HG03095 (cell line): ENCODE measurements around the gene GLP2R.
"Not testable (repeated sequence)": the region's sequence is repeated elsewhere in the genome, so short reads cannot be mapped to it uniquely, and the experiment has no call there.

ENCODE experiments used
- ATAC-seq: cut with Tn5 transposase; IDR thresholded peaks from one replicate; pipeline ENCODE4 v1.9.1; 2021; ENCODE audit warnings: moderate library complexity; ENCODE audit not compliant: unreplicated experiment

Gene GLP2R

DNA sequence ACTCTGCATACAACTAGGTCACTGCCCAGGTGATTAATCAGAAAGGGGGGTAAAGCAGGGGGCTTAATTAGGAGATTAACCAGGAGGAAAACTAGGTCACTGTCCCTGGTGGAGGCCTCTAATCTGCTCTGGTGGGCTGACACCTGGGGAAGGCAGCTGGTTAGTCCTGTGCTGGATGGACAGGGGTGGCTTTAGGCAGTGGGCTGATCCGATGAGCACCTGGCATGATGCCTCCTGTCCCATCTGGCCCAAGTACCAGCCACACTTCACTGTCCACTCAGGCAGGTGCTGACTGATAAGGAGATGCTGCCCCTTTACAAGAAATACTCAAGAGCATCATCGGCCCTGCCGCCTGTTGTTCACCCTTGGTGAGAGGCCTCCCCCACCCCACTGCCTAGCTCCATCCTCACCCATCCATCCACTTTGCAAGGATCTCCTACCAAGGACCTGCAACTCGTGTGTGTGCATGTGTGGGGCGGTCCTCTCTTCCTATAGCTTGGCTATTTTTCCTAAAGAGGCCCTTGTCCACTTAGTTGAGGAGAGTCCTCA, 93.2 kb downstream of the GLP2R start:
- ATAC-seq: no peak

DNA sequence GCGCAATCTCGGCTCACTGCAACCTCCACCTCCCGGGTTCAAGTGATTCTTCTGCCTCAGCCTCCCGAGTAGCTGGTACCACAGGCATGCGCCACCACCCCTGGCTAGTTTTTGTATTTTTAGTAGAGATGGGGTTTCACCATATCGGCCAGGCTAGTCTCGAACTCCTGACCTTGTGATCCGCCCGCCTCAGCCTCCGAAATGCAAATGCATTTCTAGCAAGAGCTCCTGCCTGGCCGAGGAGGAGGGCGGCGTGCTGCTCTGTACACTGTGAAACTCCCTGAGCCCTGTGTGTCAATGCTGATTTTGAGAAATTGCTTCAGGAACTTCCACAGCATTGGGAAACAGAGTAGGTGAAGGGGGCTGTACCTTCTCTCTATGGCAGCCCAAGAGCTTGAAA, 95.5 kb downstream of the GLP2R start:
- not testable (repeated sequence) for ATAC-seq

DNA sequence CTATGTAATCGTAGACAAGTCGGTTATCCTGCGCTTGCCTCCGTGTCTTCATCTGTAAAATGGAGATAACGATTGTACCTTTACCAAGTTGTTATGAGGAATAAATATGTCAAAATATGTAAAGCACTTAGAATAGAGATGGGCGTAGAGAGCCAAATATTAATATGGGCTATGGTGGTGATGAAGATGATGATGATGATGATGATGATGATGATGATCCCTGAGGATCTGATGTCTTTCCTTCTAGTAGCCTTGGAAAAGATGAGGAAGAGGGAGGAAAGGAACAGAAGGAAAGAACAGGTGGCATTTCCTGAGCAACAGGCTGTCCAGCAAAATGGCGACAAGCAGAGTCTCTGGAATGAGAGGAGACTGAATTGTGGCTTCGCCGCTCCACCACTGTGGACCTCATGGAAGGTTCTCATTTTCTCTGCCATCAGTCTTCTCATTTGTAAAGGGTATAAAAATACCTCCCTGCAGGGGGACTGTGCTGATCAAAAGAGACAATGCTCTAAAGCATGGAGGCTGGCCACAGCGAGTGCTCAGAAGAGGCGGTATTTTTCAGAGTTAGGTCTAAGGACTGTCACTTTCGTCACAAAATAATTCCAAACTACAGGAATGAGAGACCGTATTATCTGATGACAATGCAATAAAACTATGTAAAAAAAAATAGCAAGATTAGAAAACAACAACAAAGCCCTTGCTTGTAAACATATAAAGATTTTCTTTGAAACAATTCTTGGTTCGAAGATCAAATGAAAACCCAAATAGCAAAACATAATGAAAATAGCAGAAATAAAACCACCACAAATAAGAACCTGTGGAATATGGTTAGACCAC, 96.5 kb downstream of the GLP2R start:
- no peak for ATAC-seq

DNA sequence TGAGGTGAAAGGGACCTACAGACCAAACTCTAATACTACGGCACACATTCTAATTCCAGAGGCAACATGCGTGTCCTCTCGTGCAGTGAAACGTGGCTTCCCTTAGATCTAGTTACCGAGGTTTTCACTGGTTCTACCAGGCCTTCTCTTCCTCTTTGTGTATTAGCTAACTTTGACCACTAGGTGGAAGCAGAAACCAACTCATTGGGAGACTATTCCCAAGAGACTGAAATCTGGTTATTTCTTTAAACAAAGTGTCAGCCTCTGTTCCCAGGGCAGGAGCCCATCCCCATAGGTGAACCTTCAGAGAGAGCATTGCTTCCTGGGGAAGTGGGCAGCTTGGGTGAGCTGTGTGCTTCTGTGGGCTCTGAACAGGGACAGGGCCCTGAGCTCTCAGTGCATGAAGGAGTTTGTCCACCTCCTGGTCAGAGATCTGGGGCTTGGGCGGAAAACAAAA, 99.0 kb downstream of the GLP2R start:
- no peak for ATAC-seq

DNA sequence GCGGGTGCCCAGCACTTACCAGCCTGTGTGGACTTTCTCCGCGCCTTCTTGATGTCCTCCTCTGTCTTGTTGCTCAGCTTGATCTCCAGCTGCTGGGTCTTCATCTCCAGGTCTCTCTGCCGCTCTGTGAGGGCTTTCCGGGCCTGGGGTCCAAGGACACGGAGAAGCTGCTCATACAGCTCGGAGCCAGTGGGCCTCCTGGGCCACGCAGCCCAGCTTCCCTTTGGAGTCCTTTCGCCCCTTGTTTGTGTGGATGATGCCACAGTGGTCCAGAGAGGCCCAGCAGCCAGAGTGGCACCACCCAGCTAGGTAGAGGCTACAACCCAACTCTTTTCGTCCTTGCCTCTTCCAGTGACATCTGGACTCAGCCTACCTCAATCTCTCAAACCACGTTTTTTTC, 99.7 kb downstream of the GLP2R start:
- no peak for ATAC-seq

DNA sequence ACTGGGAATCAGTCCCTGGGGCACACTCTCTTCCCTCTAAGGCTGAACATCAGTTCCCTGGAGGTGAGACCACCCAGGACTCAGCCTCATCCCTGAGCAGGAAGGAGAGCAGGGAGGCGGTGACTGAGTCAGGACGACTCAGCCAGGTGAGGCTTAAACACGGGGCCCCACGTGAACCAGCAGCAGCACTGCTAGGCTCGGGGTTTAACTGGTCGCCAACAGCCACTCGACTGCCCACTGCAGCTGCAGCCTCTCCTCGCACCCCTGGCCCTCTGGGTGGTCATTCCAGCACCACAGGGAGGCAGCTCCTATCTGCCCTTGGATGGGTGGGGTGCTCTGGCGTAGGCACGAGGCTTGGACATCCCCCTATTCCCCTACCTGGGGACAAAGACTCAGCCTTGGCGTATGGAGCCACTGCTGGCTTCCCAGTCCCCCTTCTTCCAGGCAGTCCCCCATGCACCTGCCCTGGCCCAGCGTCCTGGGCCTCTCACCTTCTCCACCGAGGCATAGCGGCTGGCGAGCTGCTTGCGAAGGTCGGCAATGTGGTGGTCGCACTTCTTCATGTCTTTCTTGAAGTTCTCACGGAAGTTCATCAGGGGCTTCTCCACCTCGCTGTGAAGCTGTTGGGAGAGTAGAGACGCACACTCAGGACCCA, 100.6 kb downstream of the GLP2R start:
- no peak for ATAC-seq

DNA sequence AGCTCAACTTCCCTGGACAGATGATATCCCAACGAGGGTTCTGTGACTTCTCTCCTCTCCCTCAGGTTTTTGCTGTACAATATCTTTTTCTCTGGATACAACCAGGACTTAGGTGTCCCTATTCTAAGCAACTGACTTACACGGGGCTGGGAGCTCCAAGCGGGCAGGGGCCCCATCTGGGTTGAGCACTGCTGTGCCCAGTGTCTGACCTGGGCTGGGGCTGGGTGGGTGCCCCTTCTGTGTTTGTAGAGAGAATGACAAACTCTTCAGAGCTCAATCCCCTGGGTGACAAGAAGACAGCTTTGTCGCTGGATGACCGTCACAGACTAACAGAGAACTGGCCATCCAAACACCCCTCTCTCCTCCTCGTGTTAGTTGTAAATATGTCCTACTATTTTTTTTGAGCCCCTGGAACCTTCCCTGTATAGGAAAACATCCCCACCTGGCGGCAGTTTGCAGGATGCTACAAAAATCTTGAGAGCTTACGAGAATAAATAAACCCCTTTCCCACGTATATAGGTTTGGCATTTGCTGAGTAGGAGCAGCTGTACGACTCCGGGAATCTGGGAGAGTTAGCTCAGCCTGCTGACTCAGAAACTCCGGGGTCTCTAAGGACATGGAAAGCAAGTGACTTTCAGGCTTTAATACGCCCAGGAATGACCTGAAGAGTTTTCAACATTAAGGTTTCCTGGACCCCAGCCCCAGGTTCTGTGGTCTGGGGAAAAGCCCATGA, 103.0 kb downstream of the GLP2R start:
- no peak for ATAC-seq

DNA sequence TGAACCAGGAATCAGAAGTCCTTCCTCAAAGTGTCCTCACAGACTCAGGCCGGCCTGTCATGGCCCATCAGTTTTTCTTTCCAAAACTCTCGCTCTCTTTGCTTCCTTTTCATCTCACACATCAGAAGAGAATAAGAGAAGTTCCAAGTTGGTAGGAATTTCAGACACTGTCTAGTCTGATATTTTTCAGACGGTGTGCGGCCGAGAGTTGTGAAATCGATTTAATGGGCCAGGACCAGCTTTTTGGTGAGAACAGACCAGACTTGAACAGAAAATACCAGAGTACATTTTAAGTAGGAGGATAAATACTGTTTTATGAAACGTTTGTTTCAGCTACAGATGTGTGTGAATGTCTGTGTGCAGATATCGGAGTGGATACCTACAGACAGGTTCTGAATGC, 104.1 kb downstream of the GLP2R start:
- ATAC-seq: no peak

DNA sequence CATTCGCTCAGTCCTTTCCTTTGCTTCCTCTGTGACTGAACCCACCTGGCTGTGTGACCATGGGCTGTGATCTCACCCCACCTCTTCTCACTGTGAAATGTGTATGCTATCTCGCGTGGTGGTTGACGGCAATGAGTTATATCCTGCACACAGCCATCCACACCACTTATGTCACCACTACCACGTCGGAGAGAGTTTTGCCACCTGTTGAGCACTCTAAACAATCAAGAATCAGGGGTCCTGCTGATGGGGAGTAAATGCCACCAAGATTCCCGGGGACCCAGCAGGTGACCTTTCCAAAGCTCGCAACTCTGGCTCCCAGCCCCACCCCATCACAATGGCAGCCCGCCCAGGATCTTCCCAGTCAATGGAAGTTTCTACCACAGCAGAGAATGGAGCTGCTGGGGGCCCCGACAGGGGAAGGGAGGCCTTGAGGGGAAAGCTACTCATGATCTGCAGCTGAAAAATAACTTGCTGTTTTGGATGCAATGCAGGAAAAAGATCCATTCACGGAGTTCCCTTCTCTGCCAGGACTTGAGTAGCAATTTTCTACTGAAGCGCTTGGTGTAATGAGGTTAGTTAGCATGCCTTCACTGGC, 105.5 kb downstream of the GLP2R start:
- no peak for ATAC-seq

DNA sequence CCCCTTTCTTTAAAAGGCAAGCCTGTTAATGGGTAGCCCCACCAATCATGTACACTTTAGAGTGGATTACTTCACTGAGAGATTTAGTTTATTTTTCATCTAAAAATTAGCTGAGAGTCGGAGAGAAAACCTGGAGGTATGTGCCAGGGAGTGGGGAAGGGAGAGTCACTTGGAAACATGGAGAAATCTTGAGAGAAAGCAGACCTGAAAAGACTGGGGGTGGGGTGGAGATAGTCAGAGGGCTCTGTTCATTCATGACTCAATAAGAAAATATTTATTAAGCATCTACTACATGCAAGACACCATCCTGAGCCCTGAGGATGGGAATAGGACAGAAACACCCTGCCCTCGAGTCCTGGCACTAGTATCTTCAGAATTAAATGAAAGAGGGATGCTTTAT, 106.8 kb downstream of the GLP2R start:
- ATAC-seq: no peak

DNA sequence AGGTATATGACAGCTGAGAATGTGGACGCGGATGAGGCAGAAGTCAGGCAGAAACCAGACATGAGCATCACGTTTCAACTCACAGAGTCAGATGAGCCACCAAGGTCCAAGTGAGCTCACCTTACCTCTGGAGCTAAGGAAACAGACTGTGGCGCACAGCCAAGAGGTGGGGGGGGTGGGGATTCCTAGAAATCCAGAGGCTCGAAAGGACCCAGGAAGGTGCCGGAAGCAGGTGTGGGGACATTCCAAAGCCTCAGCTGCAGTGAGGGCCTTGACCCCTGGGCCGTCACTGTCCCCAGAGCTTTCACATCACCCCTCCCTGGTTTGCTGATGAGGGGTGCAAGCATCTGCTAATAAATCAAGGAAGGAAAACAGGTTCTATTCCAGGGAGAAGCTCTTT, 108.6 kb downstream of the GLP2R start:
- ATAC-seq: no peak

DNA sequence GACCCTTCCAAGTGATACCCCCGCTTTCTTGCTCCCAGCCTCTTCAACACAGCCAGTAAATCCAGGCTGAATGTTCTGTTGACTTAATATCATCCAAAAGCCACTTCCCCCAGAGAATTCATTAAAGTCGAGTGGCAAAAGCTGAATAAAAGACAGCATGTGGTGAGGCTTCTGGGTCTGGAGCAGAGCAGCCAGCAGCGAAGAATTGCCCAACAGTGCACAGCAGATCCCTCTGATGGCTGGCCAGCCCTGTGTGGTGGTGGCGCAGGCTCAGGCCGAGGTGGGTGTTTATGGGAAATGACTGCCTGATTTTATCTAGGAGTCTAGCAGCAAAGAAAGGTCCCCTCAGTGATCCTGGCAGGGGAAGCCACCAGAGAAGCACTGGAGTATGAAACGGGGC, 109.7 kb downstream of the GLP2R start:
- ATAC-seq: no peak

DNA sequence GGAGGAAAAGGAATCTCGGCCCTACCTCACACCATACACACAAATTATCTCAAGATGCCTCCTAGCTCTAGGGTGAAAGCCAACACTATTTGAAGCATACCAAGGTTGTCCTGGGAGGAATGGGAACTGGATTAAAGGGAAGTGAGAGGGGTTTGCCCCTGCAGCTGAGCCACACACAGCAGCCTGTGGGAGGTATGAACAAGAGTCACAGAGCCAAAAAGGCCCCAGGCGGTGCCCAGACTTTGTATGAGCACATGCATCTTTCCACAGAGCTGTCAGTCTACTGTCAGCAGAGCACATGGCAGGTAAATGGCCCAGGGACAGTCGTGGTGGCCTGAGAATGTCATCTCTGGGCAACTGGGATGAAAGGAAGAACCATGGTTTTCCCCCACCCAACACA, 110.4 kb downstream of the GLP2R start:
- no peak for ATAC-seq

DNA sequence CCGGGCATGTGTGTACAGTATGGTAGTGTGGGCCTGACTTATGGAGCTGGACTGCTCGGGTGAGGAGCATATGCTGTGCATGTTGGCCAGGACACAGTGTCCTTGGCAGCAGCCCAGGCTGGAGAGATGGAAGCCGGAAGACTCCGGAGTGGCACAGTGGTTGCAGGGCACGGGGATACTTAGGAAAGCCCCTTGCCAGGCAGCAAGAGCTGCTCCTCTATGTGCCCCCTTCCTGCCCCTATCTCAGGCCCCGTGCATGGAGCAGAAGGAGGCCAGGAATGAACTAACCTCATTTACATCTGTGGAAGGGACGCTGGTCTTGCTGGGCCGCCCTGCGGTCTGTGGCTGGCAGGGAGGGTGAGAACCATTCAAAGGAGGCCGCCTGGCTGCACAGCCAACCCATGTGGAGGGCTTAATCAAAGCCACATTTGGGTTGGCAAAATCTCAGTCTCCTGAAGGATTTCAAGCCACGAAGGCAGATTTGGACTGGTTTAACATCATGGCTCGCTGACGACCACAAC, 111.6 kb downstream of the GLP2R start:
- ATAC-seq: no peak

DNA sequence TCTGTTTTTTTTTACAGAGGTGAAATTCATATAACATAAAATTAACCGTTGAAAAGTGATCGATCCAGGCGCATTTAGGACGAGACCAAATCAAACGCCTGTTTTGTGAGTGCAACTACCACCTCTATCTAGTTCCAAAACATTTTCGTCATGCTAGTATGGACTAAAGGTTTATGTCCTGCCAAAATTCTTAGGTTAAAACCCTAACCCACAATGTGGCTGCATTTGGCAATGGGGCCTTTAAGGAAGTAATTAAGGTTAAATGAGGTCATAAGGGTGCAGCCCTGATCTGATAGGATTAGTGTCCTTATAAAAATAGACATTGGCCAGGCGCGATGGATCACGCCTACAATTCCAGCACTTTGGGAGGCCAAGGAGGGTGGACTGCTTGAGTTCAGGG, 112.2 kb downstream of the GLP2R start:
- no peak for ATAC-seq

DNA sequence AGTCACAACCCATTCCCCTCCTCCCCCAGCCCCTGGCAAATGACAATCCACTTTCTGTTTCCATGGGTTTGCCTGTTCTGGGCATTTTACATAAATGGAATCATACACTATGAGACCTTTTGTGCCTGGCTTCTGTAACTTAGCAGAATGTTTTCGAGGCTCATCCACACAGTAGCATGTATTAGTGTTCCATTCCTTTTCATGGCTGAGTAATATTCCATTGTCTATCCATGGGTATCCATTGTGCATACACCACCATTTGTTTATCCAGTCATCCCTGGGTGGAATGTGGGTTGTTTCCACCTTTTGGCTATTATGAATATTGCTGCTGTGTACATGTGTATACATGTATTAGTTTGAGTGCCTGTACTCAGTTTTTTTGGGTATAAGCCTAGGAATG, 113.0 kb downstream of the GLP2R start:
- ATAC-seq: no peak

DNA sequence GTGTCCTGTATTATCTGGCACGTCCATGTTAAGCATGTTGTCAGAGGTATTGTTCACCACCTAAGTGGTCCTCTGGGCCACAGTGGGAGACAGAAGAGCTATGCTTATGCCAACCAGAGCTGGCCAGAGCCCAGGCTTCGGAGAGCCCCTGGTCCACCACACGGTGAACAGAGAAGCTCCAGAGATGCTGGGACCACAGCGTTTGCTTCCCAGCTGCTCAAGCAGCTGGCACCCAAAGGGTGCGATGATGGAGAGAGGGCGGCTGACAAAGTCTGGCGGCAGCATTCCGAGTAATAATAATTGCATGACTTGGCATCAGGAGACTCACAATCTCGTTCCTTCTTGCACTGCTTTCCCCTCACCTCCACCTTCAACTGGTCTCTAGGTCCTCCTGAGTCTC, 115.1 kb downstream of the GLP2R start:
- ATAC-seq: no peak

DNA sequence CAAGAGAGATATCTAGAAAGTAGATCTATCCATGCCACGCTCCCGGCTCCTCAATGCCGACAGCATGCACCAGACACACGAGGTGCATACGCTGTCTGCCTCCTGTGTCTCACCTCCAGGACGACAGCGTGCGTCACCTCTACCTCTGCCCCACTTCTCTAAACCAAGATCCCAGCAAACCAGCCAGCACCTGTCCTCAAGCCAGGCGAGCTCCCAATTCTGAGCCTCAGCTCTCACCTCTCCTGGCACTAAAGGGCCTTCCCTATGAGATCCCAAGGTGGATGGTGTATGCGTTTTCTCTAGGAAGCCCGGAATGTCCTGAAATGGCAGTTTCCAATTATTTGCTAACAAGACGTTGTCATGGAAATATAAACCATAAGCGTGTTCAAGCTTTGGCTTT, 115.6 kb downstream of the GLP2R start:
- ATAC-seq: no peak
